NCI-H748 (cell line): ENCODE results near the gene ATP8A2.

ENCODE experiments used
- DNase-seq: peaks from one replicate; lab custom pipeline; 2025; ENCODE audit not compliant: unreplicated experiment; lab: John Stamatoyannopoulos, UW

Gene ATP8A2

GRCh38 chr13:25843692-25844091 is 471.9 kb downstream of the ATP8A2 start:
- no peak for DNase-seq

DNA sequence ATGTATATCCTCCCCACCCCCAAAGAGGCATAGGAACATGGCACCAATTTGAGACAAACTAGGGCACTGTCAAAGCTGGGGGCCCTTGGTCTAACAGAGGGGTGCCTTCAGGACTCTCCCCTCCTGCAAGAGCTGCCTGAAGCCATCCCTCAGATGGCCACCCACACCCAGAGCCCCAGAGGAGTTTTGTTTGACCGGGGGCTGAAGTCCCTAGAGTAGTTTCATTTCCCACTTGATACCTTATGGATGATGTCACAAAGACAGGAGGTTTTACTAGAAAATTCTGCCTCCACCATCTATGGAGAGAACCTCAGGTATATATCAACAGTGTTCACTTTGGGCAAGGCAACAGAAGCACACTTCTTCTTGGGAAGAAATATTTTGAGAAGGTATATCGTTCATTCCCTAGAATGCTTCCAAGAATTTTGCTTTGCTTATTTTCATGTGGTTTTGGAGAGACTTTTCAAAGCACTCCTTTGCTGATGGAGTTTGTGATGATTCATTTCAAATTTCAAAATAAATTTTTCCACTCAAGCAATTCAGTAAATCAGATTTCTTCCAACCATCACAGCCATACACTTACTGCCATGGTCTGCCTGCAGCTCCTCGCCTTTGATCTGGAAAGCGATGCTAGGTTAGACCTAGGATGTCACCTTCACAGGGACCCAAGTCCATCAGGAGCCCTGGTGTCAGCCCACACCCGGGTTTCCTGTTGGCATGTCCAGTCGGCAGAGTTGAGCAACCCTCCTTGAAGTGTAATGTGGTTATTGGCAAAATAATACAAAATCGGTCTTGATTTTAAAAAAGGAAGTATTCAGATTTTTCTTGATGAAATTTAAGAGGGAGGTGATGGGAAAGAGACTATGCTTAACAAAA is 473.0 kb downstream of the ATP8A2 start:
- DNase-seq, result no peak

DNA sequence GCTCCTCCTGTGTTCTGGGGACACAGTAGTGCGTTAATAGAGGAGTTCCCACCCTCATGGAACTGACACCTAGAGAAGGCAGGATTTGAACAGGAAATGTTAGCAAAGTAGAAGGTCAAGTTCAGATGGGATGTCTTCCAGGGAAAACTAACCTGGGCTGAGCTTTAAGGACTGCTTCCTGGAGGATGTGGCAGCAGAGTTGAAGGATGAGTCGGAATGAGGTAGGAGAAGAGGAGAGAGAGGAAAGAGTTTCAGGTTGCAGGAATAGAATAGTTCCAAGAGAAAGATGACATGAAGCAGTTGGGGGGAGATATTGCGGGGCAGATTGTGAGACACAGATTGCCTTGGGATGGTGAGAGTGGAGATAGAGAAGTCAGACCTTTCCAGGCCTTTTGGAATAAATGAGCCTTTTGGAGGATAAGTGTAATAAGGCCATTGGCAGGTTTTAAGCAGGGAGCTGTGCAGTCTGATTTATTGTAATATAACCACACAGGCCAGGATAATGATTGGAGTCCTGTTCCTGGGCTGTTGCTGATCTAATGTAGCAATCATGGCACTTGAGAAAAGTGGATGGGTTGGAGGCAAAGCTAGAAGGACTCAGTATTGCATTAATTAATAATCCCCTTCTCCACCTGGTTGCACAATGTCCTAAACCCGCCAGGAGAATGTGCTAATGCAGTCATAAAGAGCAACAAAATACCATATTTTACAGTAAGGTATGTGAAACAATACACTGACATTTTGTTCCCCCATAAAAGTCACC is 474.6 kb downstream of the ATP8A2 start:
- DNase-seq, result no peak

- no peak for DNase-seq
These were observed 475.4 kb downstream of the ATP8A2 start for GRCh38 chr13:25847145-25847544.

DNA sequence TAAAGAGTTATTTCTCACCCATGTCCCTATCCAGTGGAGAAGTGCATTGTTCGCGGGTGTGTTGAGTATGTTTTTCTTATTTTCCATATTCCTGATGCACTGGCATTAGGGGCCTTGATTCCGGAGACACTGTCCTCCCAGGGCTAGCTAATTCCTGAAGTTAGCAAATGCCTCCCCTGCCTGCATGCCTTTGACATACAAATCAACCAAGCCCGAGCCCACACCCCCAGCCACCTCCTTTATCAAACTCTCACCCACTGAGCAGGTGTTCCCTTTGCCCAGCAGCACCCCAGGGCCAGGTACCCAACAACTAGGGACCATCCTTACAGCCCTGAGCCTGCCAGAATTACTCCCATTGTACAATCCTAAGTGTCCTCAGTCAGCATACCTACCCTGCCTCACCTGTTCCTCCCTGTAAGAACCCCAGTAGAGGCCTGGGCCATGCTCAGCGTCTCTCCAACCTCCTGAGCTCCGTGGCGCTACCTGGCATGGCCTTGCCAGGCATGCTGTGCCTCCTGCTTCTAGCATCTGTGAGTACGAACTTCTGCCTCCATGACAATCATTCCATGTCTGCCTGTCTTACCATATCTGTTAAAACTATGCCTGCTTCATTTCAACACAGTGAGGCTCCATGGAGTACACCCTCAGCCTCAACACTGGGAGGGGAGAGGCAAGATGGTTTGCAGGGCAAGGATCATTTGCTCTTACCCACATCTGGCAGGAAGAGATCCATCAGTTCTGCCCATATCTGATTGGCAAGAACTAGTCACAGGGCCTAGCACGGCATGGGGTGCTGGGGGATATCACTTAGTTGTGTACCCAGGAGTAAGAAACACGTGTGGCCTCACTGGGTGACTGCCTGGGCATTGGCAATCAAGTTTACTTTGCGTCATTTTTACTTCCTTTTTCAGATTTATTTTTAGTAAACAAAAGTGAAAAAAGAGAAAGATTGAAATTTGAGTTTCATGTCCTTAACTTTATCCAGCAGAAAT is 476.2 kb downstream of the ATP8A2 start:
- no peak for DNase-seq

DNA sequence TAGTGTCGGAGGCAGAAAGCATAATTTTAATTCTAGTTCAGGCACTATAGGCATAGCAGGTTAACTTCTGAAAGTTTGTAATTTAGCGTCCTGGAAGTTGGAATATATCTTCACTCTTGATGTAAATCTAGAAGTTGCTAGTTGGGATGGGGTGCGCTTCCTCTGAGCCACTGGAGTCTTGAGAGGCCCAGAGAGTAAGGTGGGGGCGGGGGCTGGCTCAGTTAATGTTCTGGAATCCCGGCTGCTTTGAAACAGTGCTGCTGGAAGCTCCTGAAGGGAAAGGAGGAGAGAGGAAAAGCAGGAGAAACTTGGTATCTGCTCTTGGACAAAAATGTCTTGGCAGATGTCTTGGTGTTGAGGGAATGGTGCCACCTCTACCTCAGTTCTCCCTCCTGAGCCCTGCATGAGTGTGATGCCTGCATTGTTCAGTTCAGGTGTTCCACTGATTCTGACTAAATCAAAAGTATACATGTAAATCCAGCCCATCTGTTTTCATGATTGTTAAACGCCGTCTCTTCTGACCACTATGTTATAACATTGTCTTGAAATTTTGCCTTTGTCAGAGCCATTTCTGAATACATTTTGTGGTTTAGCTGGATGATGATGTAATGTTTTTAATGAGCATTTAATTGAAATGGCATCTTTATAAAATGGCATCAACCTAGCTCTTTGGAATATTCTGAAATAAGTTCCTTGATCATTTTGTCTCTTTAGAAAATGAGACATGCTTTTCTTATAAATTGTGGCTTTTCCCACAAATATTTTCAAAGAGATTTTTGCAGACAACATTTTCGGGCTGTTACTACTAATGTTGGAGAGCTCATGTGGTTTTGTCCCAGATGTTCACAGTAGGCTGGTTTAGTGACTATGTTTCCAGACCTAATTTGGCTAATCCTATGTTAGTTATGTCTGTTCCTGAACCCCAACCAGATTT is 477.3 kb downstream of the ATP8A2 start:
- DNase-seq, result no peak

GRCh38 chr13:25857830-25858229 is 486.1 kb downstream of the ATP8A2 start:
- peak; percentile 66 for DNase-seq

DNA sequence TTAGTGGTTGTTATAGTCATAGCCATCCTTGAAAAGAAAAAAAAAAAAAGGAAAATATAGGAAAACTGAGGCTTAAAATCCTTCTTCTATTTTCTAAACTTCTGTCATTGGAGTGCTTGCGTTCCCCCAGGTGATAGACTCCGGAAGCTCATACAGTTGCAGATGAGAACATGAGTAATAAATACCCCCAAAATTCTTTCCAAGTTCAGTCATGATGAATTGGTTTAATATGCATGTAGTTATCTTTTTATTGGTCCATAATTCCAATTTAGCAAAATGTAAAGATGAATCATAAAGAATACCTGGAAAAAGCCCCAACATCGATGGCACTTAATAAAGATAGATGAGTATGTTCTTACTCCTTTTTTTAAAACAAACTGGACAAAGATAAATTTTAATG is 487.8 kb downstream of the ATP8A2 start:
- DNase-seq, result no peak

GRCh38 chr13:25860265-25860664 is 488.5 kb downstream of the ATP8A2 start:
- DNase-seq, result no peak

GRCh38 chr13:25860862-25861261 is 489.1 kb downstream of the ATP8A2 start:
- no peak for DNase-seq

GRCh38 chr13:25862156-25862555 is 490.4 kb downstream of the ATP8A2 start:
- no peak for DNase-seq

GRCh38 chr13:25864116-25864515 is 492.3 kb downstream of the ATP8A2 start:
- no peak for DNase-seq

DNA sequence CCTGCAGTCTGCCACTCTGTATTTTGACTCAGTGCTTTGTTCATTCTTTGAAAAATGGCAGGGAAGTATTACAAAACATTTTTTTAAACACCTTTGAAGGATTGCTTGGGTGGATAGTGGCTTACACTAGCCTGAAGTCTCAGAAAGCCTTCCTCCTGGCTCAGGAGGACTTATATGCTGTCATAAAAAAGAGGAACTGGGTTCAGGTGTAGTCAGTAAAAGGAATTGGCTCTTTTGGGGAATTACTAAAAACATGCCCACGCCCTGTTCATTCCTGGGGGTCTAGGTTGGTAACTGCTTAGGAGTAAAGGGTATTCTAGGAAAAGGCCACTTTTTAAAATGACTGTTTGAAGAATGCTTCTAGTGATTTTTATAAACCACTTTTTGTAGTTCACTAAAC is 493.2 kb downstream of the ATP8A2 start:
- DNase-seq, result no peak

GRCh38 chr13:25865391-25865790 is 493.6 kb downstream of the ATP8A2 start:
- DNase-seq, result no peak

DNA sequence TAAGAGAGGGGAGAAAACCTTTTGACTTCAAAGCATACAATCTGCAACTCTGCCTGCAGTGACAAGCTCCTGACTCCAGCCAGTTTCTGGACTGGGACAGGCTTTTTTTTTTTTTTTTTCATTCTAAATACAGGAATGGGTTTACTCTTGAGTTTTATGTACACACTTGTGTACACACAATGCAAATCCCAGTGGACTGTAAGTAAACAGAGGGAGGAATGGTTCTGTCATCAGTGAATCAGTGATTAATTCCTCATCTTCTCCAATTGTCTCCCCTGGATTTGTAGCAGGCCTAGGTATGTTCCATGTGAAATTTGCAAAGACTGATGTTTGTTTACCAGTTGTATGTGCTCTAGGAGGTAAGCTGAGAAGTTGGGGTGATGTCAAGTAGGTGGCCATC is 495.3 kb downstream of the ATP8A2 start:
- peak; percentile 40 for DNase-seq

DNA sequence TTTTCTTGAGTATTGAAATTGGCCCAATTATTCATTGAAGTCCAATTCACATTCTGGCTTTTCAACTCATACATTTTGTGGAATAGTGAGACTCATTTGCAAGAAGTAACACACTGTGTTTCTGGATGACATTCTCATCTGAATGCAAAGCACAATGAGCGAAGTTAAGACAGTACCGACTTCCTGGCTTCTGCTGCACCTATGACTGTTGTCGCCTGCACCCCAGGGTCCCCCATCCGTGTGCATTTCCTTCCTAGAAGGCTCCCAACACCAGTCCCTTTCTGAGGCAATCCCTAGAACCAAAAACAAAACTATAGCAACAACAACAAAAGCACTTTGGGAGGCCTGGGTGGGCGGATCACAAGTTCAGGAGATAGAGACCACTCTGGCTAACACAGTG is 496.7 kb downstream of the ATP8A2 start:
- no peak for DNase-seq

GRCh38 chr13:25869941-25870340 is 498.2 kb downstream of the ATP8A2 start:
- no peak for DNase-seq

- no peak for DNase-seq
These were observed 499.8 kb downstream of the ATP8A2 start for GRCh38 chr13:25871389-25872125.

- DNase-seq, result no peak
These were observed 500.9 kb downstream of the ATP8A2 start for GRCh38 chr13:25872481-25873241.
